Measurements from ENCODE around the gene PRR15L.
"Not testable (repeated sequence)": the region's sequence is repeated elsewhere in the genome, so short reads cannot be mapped to it uniquely, and the experiment has no call there.

Gene PRR15L

GRCh38 chr17:47956791-47957590 lies 692 bp downstream of the PRR15L start:
- no peak for DNase-seq

- no peak for DNase-seq
These were observed 1.9 kb downstream of the PRR15L start for GRCh38 chr17:47955497-47956461.

- no peak for DNase-seq
These were observed 3.8 kb downstream of the PRR15L start for GRCh38 chr17:47953909-47954308.

GRCh38 chr17:47952171-47953021 lies 5.3 kb downstream of the PRR15L start:
- DNase-seq, result peak in 1 of 2 donors; percentile 23

GRCh38 chr17:47950448-47950847 lies 7.2 kb downstream of the PRR15L start:
- DNase-seq, result no peak

- DNase-seq, result peak in 1 of 2 donors; percentile 5
These were observed 7.7 kb downstream of the PRR15L start for GRCh38 chr17:47949946-47950345.

GRCh38 chr17:47949197-47949759 lies 8.4 kb downstream of the PRR15L start:
- DNase-seq, result peak; percentile 29 to 54

GRCh38 chr17:47948706-47949196 lies 8.9 kb downstream of the PRR15L start:
- DNase-seq, result no peak

GRCh38 chr17:47946929-47947397 lies 10.7 kb downstream of the PRR15L start:
- peak in 1 of 2 donors; percentile 63 for DNase-seq

GRCh38 chr17:47946516-47946915 lies 11.2 kb downstream of the PRR15L start:
- no peak for DNase-seq

GRCh38 chr17:47945529-47946508 lies 11.9 kb downstream of the PRR15L start:
- no peak for DNase-seq

- peak in 1 of 2 donors; percentile 27 for DNase-seq
These were observed 12.6 kb downstream of the PRR15L start for GRCh38 chr17:47945080-47945479.

GRCh38 chr17:47942568-47942967 lies 15.1 kb downstream of the PRR15L start:
- no peak for DNase-seq

- no peak for DNase-seq
These were observed 15.6 kb downstream of the PRR15L start for GRCh38 chr17:47942096-47942510.

- peak; percentile 61 to 96 for DNase-seq
These were observed 16.2 kb downstream of the PRR15L start, which contains the start of gene PNPO for GRCh38 chr17:47941246-47942095. Gene PNPO (plus strand): TSS chr17:47941571. CDS start chr17:47941676, 105 bp downstream.

GRCh38 chr17:47937941-47938340 lies 19.7 kb downstream of the PRR15L start:
- DNase-seq, result no peak

- DNase-seq, result no peak
These were observed 21.7 kb downstream of the PRR15L start for GRCh38 chr17:47935961-47936360.

GRCh38 chr17:47935468-47935867 lies 22.2 kb downstream of the PRR15L start:
- DNase-seq, result not testable (repeated sequence)

- DNase-seq, result no peak
These were observed 22.8 kb downstream of the PRR15L start for GRCh38 chr17:47934856-47935255.

GRCh38 chr17:47931848-47932247 lies 25.8 kb downstream of the PRR15L start:
- no peak for DNase-seq

All from bone marrow (tissue), 2 donors.